WTC11 (cell line): ENCODE measurements around the gene EYA2. TPM values are rescaled to one million over a fixed set of nuclear protein-coding genes. Genes with fewer than 3 reads are reported as not detected.

Experiments
- ATAC-seq: fragments of 200-7000 bp; cut with Tn5 transposase; 2 replicates; pipeline ENCODE4 v1.10.0; 2021; ENCODE audit warnings: mild to moderate bottlenecking, moderate library complexity
- CTCF ChIA-PET: fragments of 300-600 bp; sonication (Branson Sonifier 250); formaldehyde crosslinking; loops from one replicate; lab custom pipeline; 2021; ENCODE audit warnings: antibody characterized with exemption; lab: Charles Lee
- POLR2A ChIA-PET: fragments of 350-600 bp; sonication (Branson Sonifier 250); formaldehyde crosslinking; loops from one replicate; lab custom pipeline; 2021; ENCODE audit warnings: antibody characterized with exemption; lab: Charles Lee
- DNase-seq: peaks from one replicate; pipeline ENCODE4 v3.0.0; 2021; ENCODE audit warnings: low spot score
- H3K27ac Mint-ChIP-seq: 2 replicates; pipeline ENCODE4 v1.8.0; 2021; ENCODE audit warnings: mixed read lengths
- H3K27me3 Mint-ChIP-seq: 2 replicates; pipeline ENCODE4 v1.8.0; 2021; ENCODE audit warnings: low read depth, mild to moderate bottlenecking, moderate library complexity, mixed read lengths
- H3K36me3 Mint-ChIP-seq: 2 replicates; pipeline ENCODE4 v1.8.0; 2021; ENCODE audit warnings: mixed read lengths
- H3K4me1 Mint-ChIP-seq: 2 replicates; pipeline ENCODE4 v1.8.0; 2022; ENCODE audit warnings: mixed read lengths
- H3K4me3 Mint-ChIP-seq: 2 replicates; pipeline ENCODE4 v1.8.0; 2021; ENCODE audit warnings: mild to moderate bottlenecking, moderate library complexity, mixed read lengths
- H3K9me3 Mint-ChIP-seq: 2 replicates; pipeline ENCODE4 v1.8.0; 2021; ENCODE audit warnings: mixed read lengths
- FOXP1 ChIP-seq: sonication (generic); formaldehyde crosslinking; IDR thresholded peaks from 2 replicates; pipeline ENCODE4 v1.8.0; 2022; ENCODE audit warnings: missing genetic modification reagents, mild to moderate bottlenecking, moderate library complexity, borderline replicate concordance
- IRF2 ChIP-seq: sonication (generic); formaldehyde crosslinking; IDR thresholded peaks from 2 replicates; pipeline ENCODE4 v1.8.0; 2022; ENCODE audit warnings: low read depth, missing genetic modification reagents, borderline replicate concordance
- NFATC4 ChIP-seq: fragments of 250-450 bp; sonication (Bioruptor Pico); IDR thresholded peaks from 2 replicates; pipeline ENCODE4 v1.9.0; 2021; ENCODE audit warnings: mild to moderate bottlenecking
- NFE2L1 ChIP-seq: sonication (generic); formaldehyde crosslinking; IDR thresholded peaks from 2 replicates; pipeline ENCODE4 v1.8.1; 2023; ENCODE audit warnings: missing genetic modification reagents
- NR3C1 ChIP-seq: sonication (generic); formaldehyde crosslinking; conservative IDR thresholded peaks from 2 replicates; pipeline ENCODE4 v1.8.1; 2023; ENCODE audit warnings: low read depth, mild to moderate bottlenecking, missing genetic modification reagents
- RORB ChIP-seq: fragments of 250-450 bp; sonication (Bioruptor Pico); IDR thresholded peaks from 2 replicates; pipeline ENCODE4 v1.9.0; 2021; ENCODE audit warnings: mild to moderate bottlenecking
- SP1 ChIP-seq: sonication (generic); formaldehyde crosslinking; conservative IDR thresholded peaks from 2 replicates; pipeline ENCODE4 v1.8.1; 2022; ENCODE audit warnings: missing genetic modification reagents
- ZNF263 ChIP-seq: sonication (generic); formaldehyde crosslinking; IDR thresholded peaks from 2 replicates; pipeline ENCODE4 v1.8.1; 2022; ENCODE audit warnings: low read depth, mild to moderate bottlenecking, moderate library complexity, missing genetic modification reagents
- total RNA-seq: library from RNA; stranded (reverse); gene quantifications from 3 replicates; pipeline ENCODE4 v1.2.3, GENCODE V29; 2021
- TF ChIP-seq, protein P1 (sequence below): fragments of 250-450 bp; sonication (Bioruptor Pico); IDR thresholded peaks from 2 replicates; pipeline ENCODE4 v1.9.0; 2021; ENCODE audit warnings: mild to moderate bottlenecking, borderline replicate concordance
- TF ChIP-seq, protein P2 (sequence below): sonication (generic); formaldehyde crosslinking; IDR thresholded peaks from 2 replicates; pipeline ENCODE4 v1.8.1; 2022; ENCODE audit warnings: mild to moderate bottlenecking, moderate library complexity, missing genetic modification reagents
- TF ChIP-seq, protein P3 (sequence below): sonication (generic); formaldehyde crosslinking; IDR thresholded peaks from 2 replicates; pipeline ENCODE4 v1.8.1; 2023; ENCODE audit warnings: mild to moderate bottlenecking, missing genetic modification reagents, moderate library complexity
- TF ChIP-seq, protein P4 (sequence below): sonication (generic); formaldehyde crosslinking; IDR thresholded peaks from 2 replicates; pipeline ENCODE4 v1.8.1; 2022; ENCODE audit warnings: low read depth, missing genetic modification reagents, borderline replicate concordance
- TF ChIP-seq, protein P5 (sequence below): fragments of 250-450 bp; sonication (Bioruptor Pico); IDR thresholded peaks from 2 replicates; pipeline ENCODE4 v1.9.0; 2021; ENCODE audit warnings: mild to moderate bottlenecking
- TF ChIP-seq, protein P6 (sequence below): sonication (generic); formaldehyde crosslinking; IDR thresholded peaks from 2 replicates; pipeline ENCODE4 v1.8.0; 2022; ENCODE audit warnings: mild to moderate bottlenecking, missing genetic modification reagents

Gene EYA2
- total RNA-seq, 1 experiment from 2014 or later: 1.5 TPM

DNA sequence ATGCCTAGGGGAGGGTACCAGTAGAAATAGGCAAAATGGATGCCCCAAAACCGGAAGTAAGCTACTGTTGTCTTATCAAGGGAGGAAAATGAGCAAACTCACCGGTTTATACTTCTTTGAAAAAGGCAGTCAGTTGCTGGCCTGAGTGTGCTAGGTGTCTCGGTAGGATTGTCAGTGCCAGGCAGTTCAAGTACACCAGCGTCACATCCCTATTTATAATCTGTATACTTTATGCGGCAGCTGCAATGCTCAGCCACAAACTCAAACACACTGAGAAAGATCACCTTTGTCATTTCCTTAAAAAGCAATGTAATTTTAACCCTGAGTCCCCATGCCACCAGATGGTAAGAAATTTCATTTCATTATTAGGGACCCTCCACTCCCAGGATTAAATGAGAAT, 196.2 kb downstream of the EYA2 start:
- Mint-ChIP-seq H3K9me3 (peaks cover 13% of the 10 kb centered on the region), H3K4me3 (no peak overlapping the region), H3K4me1 (no peaks in the 10 kb centered on the region), H3K27ac (no peak overlapping the region), H3K36me3 (peaks cover 6% of the 10 kb centered on the region), H3K27me3 (no peaks in the 10 kb centered on the region; the same call in 1 of the 2 replicates)
- DNase-seq: no peak
- no peak for ATAC-seq
- TF ChIP-seq, protein P1, sequence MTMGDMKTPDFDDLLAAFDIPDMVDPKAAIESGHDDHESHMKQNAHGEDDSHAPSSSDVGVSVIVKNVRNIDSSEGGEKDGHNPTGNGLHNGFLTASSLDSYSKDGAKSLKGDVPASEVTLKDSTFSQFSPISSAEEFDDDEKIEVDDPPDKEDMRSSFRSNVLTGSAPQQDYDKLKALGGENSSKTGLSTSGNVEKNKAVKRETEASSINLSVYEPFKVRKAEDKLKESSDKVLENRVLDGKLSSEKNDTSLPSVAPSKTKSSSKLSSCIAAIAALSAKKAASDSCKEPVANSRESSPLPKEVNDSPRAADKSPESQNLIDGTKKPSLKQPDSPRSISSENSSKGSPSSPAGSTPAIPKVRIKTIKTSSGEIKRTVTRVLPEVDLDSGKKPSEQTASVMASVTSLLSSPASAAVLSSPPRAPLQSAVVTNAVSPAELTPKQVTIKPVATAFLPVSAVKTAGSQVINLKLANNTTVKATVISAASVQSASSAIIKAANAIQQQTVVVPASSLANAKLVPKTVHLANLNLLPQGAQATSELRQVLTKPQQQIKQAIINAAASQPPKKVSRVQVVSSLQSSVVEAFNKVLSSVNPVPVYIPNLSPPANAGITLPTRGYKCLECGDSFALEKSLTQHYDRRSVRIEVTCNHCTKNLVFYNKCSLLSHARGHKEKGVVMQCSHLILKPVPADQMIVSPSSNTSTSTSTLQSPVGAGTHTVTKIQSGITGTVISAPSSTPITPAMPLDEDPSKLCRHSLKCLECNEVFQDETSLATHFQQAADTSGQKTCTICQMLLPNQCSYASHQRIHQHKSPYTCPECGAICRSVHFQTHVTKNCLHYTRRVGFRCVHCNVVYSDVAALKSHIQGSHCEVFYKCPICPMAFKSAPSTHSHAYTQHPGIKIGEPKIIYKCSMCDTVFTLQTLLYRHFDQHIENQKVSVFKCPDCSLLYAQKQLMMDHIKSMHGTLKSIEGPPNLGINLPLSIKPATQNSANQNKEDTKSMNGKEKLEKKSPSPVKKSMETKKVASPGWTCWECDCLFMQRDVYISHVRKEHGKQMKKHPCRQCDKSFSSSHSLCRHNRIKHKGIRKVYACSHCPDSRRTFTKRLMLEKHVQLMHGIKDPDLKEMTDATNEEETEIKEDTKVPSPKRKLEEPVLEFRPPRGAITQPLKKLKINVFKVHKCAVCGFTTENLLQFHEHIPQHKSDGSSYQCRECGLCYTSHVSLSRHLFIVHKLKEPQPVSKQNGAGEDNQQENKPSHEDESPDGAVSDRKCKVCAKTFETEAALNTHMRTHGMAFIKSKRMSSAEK (CRISPR knock-in tag): no peak
- TF ChIP-seq SP1 (CRISPR knock-in tag): no peak
- CTCF ChIA-PET: no interaction called here
- POLR2A ChIA-PET: no interaction called here

DNA sequence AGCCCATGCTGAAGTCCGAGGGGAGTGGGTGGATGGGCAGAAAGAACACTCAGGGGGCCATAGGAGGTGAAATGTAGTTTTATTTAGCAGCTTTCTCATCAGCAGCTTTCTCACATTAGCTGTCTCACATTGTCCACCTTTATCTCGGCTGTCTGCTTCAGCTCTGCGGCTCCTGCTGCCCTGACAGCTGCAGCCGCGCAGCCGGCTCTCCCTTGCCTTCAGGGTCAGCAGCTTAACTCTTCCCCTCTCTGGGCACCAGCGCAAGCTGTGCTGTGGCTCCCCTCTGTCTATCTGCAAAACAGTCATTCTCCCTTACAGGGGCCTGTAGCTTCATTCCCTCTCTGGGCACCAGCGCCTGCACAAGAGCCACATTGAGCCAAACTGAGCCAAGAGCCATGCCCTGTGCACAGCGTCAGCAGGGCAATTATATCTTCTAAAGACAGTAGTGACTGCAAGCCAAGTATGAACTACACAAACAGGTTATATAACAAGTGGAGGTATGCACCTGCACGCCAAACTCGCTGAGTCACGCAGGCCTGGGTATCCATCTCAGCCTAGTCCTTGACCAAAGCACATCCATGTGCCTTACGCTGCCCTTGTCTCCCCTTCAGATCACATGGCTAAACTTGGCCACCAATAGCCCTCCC, 198.8 kb downstream of the EYA2 start:
- DNase-seq (no peak), ATAC-seq (no peak)
- H3K4me3 Mint-ChIP-seq: no peak overlapping the region
- peaks cover 6% of the 10 kb centered on the region for H3K36me3 Mint-ChIP-seq
- no peak overlapping the region for H3K27ac Mint-ChIP-seq
- ChIA-PET CTCF (no interaction called here), POLR2A (no interaction called here)
- peaks cover 27% of the 10 kb centered on the region for H3K9me3 Mint-ChIP-seq
- H3K27me3 Mint-ChIP-seq: no peaks in the 10 kb centered on the region; the same call in 1 of the 2 replicates
- no peak for TF ChIP-seq FOXP1 (CRISPR knock-in tag)
- TF ChIP-seq SP1 (CRISPR knock-in tag): no peak
- TF ChIP-seq, protein P2, sequence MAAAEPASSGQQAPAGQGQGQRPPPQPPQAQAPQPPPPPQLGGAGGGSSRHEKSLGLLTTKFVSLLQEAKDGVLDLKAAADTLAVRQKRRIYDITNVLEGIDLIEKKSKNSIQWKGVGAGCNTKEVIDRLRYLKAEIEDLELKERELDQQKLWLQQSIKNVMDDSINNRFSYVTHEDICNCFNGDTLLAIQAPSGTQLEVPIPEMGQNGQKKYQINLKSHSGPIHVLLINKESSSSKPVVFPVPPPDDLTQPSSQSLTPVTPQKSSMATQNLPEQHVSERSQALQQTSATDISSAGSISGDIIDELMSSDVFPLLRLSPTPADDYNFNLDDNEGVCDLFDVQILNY (CRISPR knock-in tag): no peak
- no peak for TF ChIP-seq RORB (CRISPR knock-in tag)
- no peak for TF ChIP-seq NR3C1 (CRISPR knock-in tag)
- no peaks in the 10 kb centered on the region for H3K4me1 Mint-ChIP-seq

DNA sequence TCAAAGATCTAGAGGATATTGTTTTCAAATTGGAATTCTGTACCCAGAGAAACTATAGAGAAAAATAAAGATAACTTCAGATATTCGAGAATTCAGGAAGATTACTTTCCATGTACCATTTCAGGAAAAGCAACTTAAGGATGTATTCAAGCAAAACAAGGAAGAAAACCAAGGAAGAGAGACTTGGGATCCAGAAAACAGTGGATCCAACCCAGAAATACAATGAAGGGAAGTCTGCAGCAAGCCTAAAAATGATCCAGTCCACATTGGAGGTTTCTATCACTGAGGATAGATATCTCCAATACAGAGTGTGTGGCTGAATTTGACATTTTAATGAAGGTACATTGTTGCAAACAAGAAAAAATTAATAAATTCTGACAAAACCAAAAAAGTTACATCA, 201.0 kb downstream of the EYA2 start:
- ATAC-seq (no peak), DNase-seq (no peak)
- CTCF ChIA-PET: no interaction called here
- H3K27me3 Mint-ChIP-seq: no peaks in the 10 kb centered on the region; the same call in 1 of the 2 replicates
- peaks cover 6% of the 10 kb centered on the region for H3K36me3 Mint-ChIP-seq
- POLR2A ChIA-PET: no interaction called here
- H3K4me3 Mint-ChIP-seq: no peak overlapping the region
- no peak for TF ChIP-seq NFE2L1 (CRISPR knock-in tag)
- TF ChIP-seq, protein P3, sequence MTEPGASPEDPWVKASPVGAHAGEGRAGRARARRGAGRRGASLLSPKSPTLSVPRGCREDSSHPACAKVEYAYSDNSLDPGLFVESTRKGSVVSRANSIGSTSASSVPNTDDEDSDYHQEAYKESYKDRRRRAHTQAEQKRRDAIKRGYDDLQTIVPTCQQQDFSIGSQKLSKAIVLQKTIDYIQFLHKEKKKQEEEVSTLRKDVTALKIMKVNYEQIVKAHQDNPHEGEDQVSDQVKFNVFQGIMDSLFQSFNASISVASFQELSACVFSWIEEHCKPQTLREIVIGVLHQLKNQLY (CRISPR knock-in tag): no peak
- TF ChIP-seq, protein P4, sequence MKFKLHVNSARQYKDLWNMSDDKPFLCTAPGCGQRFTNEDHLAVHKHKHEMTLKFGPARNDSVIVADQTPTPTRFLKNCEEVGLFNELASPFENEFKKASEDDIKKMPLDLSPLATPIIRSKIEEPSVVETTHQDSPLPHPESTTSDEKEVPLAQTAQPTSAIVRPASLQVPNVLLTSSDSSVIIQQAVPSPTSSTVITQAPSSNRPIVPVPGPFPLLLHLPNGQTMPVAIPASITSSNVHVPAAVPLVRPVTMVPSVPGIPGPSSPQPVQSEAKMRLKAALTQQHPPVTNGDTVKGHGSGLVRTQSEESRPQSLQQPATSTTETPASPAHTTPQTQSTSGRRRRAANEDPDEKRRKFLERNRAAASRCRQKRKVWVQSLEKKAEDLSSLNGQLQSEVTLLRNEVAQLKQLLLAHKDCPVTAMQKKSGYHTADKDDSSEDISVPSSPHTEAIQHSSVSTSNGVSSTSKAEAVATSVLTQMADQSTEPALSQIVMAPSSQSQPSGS: no peak
- TF ChIP-seq, protein P5, sequence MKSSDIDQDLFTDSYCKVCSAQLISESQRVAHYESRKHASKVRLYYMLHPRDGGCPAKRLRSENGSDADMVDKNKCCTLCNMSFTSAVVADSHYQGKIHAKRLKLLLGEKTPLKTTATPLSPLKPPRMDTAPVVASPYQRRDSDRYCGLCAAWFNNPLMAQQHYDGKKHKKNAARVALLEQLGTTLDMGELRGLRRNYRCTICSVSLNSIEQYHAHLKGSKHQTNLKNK (CRISPR knock-in tag): no peak
- TF ChIP-seq IRF2 (CRISPR knock-in tag): no peak
- TF ChIP-seq NFATC4 (CRISPR knock-in tag): no peak
- TF ChIP-seq ZNF263: no peak
- TF ChIP-seq, protein P6, sequence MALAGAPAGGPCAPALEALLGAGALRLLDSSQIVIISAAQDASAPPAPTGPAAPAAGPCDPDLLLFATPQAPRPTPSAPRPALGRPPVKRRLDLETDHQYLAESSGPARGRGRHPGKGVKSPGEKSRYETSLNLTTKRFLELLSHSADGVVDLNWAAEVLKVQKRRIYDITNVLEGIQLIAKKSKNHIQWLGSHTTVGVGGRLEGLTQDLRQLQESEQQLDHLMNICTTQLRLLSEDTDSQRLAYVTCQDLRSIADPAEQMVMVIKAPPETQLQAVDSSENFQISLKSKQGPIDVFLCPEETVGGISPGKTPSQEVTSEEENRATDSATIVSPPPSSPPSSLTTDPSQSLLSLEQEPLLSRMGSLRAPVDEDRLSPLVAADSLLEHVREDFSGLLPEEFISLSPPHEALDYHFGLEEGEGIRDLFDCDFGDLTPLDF (CRISPR knock-in tag): no peak
- no peak overlapping the region for H3K27ac Mint-ChIP-seq
- H3K4me1 Mint-ChIP-seq: no peaks in the 10 kb centered on the region
- peaks cover 27% of the 10 kb centered on the region for H3K9me3 Mint-ChIP-seq
